Gastrocnemius medialis (tissue), 4 donors: Measurements from ENCODE around the gene CASP9.
"Not testable (repeated sequence)": the region's sequence is repeated elsewhere in the genome, so short reads cannot be mapped to it uniquely, and the experiment has no call there.

Experiments used
- CTCF ChIP-seq, 5 experiments: fragments of 450-650 bp in 3 of 5; fragments of 200-600 bp in 2 of 5; sonication (generic) in 2 of 5; IDR thresholded peaks in 4 of 5; conservative IDR thresholded peaks in 1 of 5; 1 replicate in 4 of 5; 2 replicates in 1 of 5; pipeline ENCODE4 v1.5.1; 2016 to 2019; ENCODE audit warnings: antibody characterized with exemption in 5 of 5, mild to moderate bottlenecking in 3 of 5, moderate library complexity in 3 of 5
- POLR2A ChIP-seq, 2 donors: fragments of 450-650 bp; IDR thresholded peaks; one replicate each; pipeline ENCODE4 v1.6.1; 2017; ENCODE audit warnings: antibody characterized with exemption in 2 of 2, mild to moderate bottlenecking in 2 of 2, moderate library complexity in 2 of 2

GRCh38 chr1:15458388-15458787 is 65.6 kb downstream of the CASP9 start:
- TF ChIP-seq CTCF (IDR thresholded peaks at IDR 0.05 in 4 of 5, conservative IDR thresholded peaks at IDR 0.05 in 1 of 5); POLR2A (IDR thresholded peaks at IDR 0.05): not testable (repeated sequence)
